HepG2 (cell line): ENCODE results near the gene POLA2. TPM values are rescaled to one million over a fixed set of nuclear protein-coding genes. Genes with fewer than 3 reads are reported as not detected.

Experiments
- AGO2 ChIP-seq: fragments of 200-400 bp; formaldehyde crosslinking; optimal IDR thresholded peaks from 2 replicates; pipeline ENCODE3; 2017; ENCODE audit warnings: mild to moderate bottlenecking, low read depth, low read length, moderate library complexity
- ELF3 ChIP-seq: IDR thresholded peaks from 2 replicates; pipeline ENCODE4 v1.6.1; 2016; ENCODE audit warnings: missing genetic modification reagents, missing compliant biosample characterization
- FUBP1 ChIP-seq: sonication (generic); formaldehyde crosslinking; IDR thresholded peaks from 2 replicates; pipeline ENCODE4 v1.5.1; 2020; ENCODE audit warnings: missing genetic modification reagents, mild to moderate bottlenecking, borderline replicate concordance
- GATAD2A ChIP-seq: IDR thresholded peaks from 2 replicates; pipeline ENCODE4 v1.6.1; 2016
- HES4 ChIP-seq: sonication (generic); formaldehyde crosslinking; IDR thresholded peaks from 2 replicates; pipeline ENCODE4 v1.9.0; 2021; ENCODE audit warnings: mild to moderate bottlenecking, missing genetic modification reagents, borderline replicate concordance
- HINFP ChIP-seq: sonication (generic); formaldehyde crosslinking; IDR thresholded peaks from 2 replicates; pipeline ENCODE4 v1.4.0; 2020; ENCODE audit warnings: low read depth, mild to moderate bottlenecking, missing genetic modification reagents
- HNF1A ChIP-seq, 2 experiments: sonication (generic) in 1 of 2; formaldehyde crosslinking in 1 of 2; IDR thresholded peaks; 2 replicates each; pipeline versions ENCODE4 v1.4.0 to v1.6.1; 2016 to 2020; ENCODE audit warnings: borderline replicate concordance in 1 of 2, low read depth in 1 of 2, mild to moderate bottlenecking in 1 of 2, missing genetic modification reagents in 1 of 2
- IRF1 ChIP-seq: sonication (generic); formaldehyde crosslinking; IDR thresholded peaks from 2 replicates; pipeline ENCODE4 v1.4.0; 2020; ENCODE audit warnings: low read depth, mild to moderate bottlenecking, missing genetic modification reagents
- LCORL ChIP-seq, 2 experiments: fragments of 450-650 bp in 1 of 2; sonication (generic) in 1 of 2; formaldehyde crosslinking in 1 of 2; IDR thresholded peaks; 2 replicates each; pipeline versions ENCODE4 v1.5.0 to v1.6.1; 2017 to 2020; ENCODE audit warnings: antibody characterized with exemption in 1 of 2, missing genetic modification reagents in 1 of 2
- MXD1 ChIP-seq: sonication (generic); formaldehyde crosslinking; IDR thresholded peaks from 2 replicates; pipeline ENCODE4 v1.4.0; 2020; ENCODE audit warnings: mild to moderate bottlenecking, missing genetic modification reagents
- NPAS2 ChIP-seq: sonication (generic); formaldehyde crosslinking; IDR thresholded peaks from 2 replicates; pipeline ENCODE4 v1.8.0; 2022; ENCODE audit warnings: mild to moderate bottlenecking, missing genetic modification reagents, borderline replicate concordance
- SMAD1 ChIP-seq: sonication (generic); formaldehyde crosslinking; IDR thresholded peaks from 2 replicates; pipeline ENCODE4 v1.4.0; 2020; ENCODE audit warnings: missing genetic modification reagents, low read depth, mild to moderate bottlenecking, borderline replicate concordance
- TEAD2 ChIP-seq: sonication (generic); formaldehyde crosslinking; IDR thresholded peaks from 2 replicates; pipeline ENCODE4 v1.9.0; 2021; ENCODE audit warnings: missing genetic modification reagents
- XRCC5 ChIP-seq: fragments of 200-400 bp; formaldehyde crosslinking; optimal IDR thresholded peaks from 2 replicates; pipeline ENCODE3; 2017; ENCODE audit warnings: mild to moderate bottlenecking, low read length
- ZNF234 ChIP-seq: sonication (generic); formaldehyde crosslinking; conservative IDR thresholded peaks from 2 replicates; pipeline ENCODE4 v1.5.1; 2020; ENCODE audit warnings: mild to moderate bottlenecking, missing genetic modification reagents
- ZNF296 ChIP-seq: sonication (generic); formaldehyde crosslinking; conservative IDR thresholded peaks from 2 replicates; pipeline ENCODE4 v1.5.0; 2020; ENCODE audit warnings: mild to moderate bottlenecking, missing genetic modification reagents
- ZNF878 ChIP-seq: sonication (generic); formaldehyde crosslinking; IDR thresholded peaks from 2 replicates; pipeline ENCODE4 v1.8.1; 2023; ENCODE audit warnings: mild to moderate bottlenecking, missing genetic modification reagents, moderate library complexity
- ZNF883 ChIP-seq: sonication (generic); formaldehyde crosslinking; IDR thresholded peaks from 2 replicates; pipeline ENCODE4 v1.5.1; 2020; ENCODE audit warnings: mild to moderate bottlenecking, missing genetic modification reagents; ENCODE audit errors: not compliant biosample characterization
- polyA plus RNA-seq, 8 experiments: library from polyadenylated mRNA; depleted of rRNA in 3 of 8; stranded (reverse) in 7 of 8; unstranded in 1 of 8; fragments of >200 nt; fragmentation: Illumina TruSeq in 4 of 8; extraction: Trizol in 4 of 8; gene quantifications; 2 replicates each; pipeline versions ENCODE4 v1.2.1 to v1.2.3, GENCODE V29; 2011 to 2016; ENCODE audit warnings: low read depth in 4 of 8, missing spikeins in 1 of 8, mixed read lengths in 1 of 8; ENCODE audit not compliant: insufficient read depth in 1 of 8
- total RNA-seq, 5 experiments: library from RNA; depleted of rRNA; stranded (reverse); fragments of >200 nt; fragmentation: Illumina TruSeq; extraction: Trizol; gene quantifications; 2 replicates each; pipeline ENCODE4 v1.2.3, GENCODE V29; 2016; ENCODE audit warnings: low read depth in 1 of 5

The POLA2 gene
- total and polyA plus RNA-seq, 2 of the 13 experiments (the other 11 are each of a cell fraction or from before 2014, with no cell fraction given), result 9.7 to 15.6 TPM

GRCh38 chr11:65301491-65302329, 39.9 kb downstream of the POLA2 start (continued):
- no peak for TF ChIP-seq HNF1A (IDR thresholded peaks at IDR 0.05; ENCODE audit: low read depth)
- TF ChIP-seq HNF1A (CRISPR knock-in tag; IDR thresholded peaks at IDR 0.05; ENCODE audit: borderline replicate concordance), result peak; percentile 66; the same call in 1 of the 2 replicates
- TF ChIP-seq LCORL (IDR thresholded peaks at IDR 0.05), result no peak
- 0 out of 2 replicates have a peak, but pooled peaks have one; percentile 30 for TF ChIP-seq LCORL (CRISPR knock-in tag; IDR thresholded peaks at IDR 0.05)
- TF ChIP-seq SMAD1 (CRISPR knock-in tag), result no peak
- no peak for TF ChIP-seq TEAD2 (CRISPR knock-in tag)
- TF ChIP-seq ELF3, result no peak
- peak; percentile 73 for TF ChIP-seq AGO2
- no peak for TF ChIP-seq ZNF878
- TF ChIP-seq HINFP (CRISPR knock-in tag), result no peak
- no peak for TF ChIP-seq ZNF883 (CRISPR knock-in tag)
- no peak for TF ChIP-seq FUBP1 (CRISPR knock-in tag)
- peak; percentile 28 for TF ChIP-seq XRCC5
- TF ChIP-seq IRF1 (CRISPR knock-in tag), result no peak
- no peak for TF ChIP-seq ZNF234 (CRISPR knock-in tag)
- no peak for TF ChIP-seq NPAS2 (CRISPR knock-in tag)
- TF ChIP-seq ZNF296 (CRISPR knock-in tag), result peak; percentile 82; the same call in 1 of the 2 replicates
- peak; percentile 52; the same call in 1 of the 2 replicates for TF ChIP-seq GATAD2A (CRISPR knock-in tag)
- TF ChIP-seq MXD1 (CRISPR knock-in tag), result peak; percentile 33; the same call in 1 of the 2 replicates
- 0 out of 2 replicates have a peak, but pooled peaks have one; percentile 30 for TF ChIP-seq HES4 (CRISPR knock-in tag)
